Middle frontal gyrus (tissue), 1 donor: ENCODE data around the gene CHN2.

ENCODE experiments used
- DNase-seq: peaks from one replicate; pipeline ENCODE4 v3.0.0-alpha.2; 2015; ENCODE audit warnings: low spot score; ENCODE audit errors: extremely low spot score

The CHN2 gene

DNA sequence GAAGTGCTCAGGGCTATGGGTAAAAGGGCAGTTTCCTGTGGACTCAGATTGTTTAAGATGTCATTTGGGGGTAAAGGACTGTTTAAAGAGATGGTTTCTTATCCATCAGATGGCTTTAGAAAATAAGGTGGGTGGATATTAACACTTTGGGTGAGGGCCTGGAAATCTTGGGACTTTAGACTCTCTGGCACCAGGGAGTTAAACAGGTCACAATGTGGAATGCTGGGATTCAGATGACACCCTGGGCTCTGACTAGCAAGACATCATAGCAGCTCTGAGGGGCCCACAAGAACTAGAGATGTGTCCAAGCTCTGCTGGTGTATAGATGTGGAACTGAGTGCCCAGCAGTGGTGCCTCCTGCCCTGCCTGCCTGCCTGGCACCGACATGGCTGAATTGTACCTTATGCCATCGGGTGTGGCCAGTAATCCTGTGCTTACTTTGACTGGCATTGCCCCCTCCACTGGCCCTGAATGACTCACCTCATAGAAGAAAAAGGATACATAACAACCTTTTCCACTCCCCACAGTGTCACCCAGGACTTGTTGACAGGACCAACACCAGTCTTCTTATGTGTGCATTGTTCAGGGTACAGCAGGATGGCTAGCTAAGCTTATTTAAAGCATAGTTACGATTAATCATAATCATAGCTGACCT is 269.1 kb downstream of the CHN2 start:
- no peak for DNase-seq

DNA sequence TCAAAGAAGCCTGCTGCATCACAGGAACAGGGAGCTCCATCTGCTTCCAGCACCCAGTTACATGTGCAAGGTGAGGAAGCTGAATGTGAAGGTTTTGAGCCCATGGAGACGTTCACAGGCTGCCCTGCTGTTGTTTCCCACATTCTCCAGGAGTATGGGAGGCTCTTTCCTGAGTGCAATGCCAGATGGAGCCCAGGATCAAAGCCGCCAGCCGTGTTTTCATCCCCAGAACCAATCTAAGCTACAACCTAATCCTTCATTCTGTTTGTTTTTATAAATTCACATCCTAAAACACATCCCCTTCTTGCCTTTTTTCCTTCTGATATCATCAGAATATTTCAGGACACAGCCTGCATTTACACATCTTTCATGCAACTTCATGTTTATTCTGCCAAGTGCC is 270.2 kb downstream of the CHN2 start:
- no peak for DNase-seq

GRCh38 chr7:29467193-29467926 is 272.8 kb downstream of the CHN2 start:
- no peak for DNase-seq

DNA sequence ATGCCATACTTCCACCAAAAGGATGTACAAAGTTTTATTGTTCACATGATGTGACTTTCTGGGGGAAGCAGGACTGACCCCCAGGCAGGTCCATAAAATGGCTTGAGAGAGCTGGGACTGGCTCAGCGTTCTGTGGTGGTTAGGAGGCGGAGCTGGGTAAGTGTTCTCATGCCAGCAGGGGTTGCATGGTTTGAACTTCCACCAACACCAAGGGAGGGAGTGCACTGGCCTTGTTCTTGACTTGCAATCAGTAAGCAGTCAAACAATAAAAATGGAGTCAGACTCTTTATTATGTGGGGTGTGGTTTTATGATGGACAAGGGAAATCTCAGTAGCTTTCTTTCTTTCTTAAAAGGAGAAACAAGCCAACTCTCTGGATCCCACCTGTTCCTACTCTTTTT is 273.6 kb downstream of the CHN2 start:
- no peak for DNase-seq

- DNase-seq: no peak
Observed at GRCh38 chr7:29469281-29469680, 274.7 kb downstream of the CHN2 start.

- no peak for DNase-seq
Observed at GRCh38 chr7:29469976-29470557, 275.5 kb downstream of the CHN2 start.

- DNase-seq: no peak
Observed at GRCh38 chr7:29471444-29472138, 277.0 kb downstream of the CHN2 start.

GRCh38 chr7:29476916-29477315 is 282.3 kb downstream of the CHN2 start:
- DNase-seq: no peak

GRCh38 chr7:29478226-29478625 is 283.7 kb downstream of the CHN2 start:
- DNase-seq: no peak

- no peak for DNase-seq
Observed at GRCh38 chr7:29478687-29479240, 284.2 kb downstream of the CHN2 start.

- DNase-seq: peak; percentile 14
Observed at GRCh38 chr7:29479301-29480200, 285.0 kb downstream of the CHN2 start.

DNA sequence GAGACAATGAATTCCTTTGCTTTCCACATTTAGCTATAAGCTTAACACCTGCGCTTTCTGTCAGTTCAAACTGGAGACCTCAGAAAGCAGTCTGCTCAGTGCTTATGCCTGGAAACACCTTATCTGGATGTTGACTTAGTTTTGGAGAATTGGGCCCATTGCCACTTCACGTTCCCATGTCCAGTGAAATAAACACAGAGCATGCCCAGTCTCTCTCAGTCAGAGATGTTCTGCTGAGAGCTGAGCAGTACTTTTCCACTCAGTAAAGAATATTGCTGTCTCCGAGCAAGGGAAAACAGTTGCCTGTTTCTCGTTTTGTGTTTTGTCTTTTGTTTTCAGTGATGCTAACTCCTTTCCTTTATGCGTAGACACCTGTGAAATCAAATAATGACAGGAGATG is 285.9 kb downstream of the CHN2 start:
- DNase-seq: peak; percentile 66

DNA sequence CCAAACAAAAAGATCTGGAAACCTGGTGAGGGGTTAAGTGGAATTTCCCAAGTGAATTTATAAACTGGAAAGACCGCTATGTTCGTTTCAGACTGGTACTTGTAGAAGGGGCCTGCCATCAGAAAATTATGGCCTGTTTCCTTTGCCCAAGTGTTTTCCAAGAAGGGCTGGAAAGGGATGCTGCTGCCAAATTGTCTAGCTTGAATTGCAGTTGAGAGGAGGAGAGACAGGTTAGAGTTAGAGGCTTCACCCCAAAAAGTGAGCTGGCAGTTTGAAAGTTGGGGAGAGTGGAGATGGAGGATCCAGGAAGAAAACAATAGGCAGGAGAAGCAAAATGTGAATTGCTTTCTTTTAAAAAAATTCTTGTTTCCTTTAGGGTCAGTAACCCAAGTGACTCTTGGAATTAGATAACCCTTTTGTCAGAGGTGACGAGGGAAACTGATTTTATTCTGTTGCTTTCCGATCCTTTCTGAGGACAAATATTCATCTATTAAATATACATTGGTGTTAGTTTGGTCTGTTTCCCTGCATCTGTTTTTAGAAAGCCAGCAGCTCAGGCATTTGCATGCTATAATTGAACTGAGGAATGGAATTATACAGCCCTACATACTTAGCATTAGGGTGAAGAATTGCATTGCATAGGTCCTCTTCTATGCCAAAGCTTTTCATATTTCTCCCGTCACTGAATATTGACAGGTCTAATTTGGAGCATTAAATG is 286.5 kb downstream of the CHN2 start:
- DNase-seq: peak; percentile 20

DNA sequence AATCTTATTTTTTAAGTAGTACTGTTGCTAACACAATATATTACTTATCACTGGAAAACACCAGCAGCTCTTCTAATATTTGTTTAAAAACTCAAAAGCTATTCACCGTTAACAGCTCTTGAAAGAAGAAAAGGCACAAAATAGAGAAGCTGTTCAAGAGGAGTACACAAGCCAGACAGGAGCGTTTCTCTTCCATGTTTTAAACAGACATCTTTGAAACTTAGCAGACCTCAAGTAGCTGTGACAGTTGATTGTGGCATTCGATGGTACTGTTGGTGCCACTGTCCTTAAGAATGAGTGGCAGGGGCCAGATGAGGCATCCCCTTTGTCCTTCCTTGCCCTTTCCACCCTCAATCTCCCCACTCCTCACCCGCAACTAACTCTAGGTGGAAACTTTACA is 287.5 kb downstream of the CHN2 start:
- no peak for DNase-seq

GRCh38 chr7:29483219-29484104 is 288.9 kb downstream of the CHN2 start:
- DNase-seq: peak; percentile 42

DNA sequence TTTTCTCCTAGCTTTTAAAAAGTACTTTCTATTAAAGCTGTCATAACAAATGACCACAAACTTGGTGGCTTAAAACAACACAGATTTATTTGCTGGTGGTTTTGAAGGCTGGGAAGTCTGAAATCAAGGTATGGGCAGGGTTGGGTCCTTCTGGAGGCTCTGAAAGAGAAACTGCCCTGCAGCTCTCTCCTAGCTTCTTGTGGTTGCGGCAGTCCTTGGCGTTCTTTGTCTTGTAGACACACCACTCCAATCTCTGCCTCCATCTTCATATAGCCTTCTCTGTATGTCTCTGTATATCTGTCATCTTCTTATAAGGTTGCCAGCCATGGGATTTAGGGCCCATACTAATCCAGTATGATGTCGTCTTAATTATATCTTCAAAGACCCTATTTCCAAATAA is 289.7 kb downstream of the CHN2 start:
- DNase-seq: no peak

DNA sequence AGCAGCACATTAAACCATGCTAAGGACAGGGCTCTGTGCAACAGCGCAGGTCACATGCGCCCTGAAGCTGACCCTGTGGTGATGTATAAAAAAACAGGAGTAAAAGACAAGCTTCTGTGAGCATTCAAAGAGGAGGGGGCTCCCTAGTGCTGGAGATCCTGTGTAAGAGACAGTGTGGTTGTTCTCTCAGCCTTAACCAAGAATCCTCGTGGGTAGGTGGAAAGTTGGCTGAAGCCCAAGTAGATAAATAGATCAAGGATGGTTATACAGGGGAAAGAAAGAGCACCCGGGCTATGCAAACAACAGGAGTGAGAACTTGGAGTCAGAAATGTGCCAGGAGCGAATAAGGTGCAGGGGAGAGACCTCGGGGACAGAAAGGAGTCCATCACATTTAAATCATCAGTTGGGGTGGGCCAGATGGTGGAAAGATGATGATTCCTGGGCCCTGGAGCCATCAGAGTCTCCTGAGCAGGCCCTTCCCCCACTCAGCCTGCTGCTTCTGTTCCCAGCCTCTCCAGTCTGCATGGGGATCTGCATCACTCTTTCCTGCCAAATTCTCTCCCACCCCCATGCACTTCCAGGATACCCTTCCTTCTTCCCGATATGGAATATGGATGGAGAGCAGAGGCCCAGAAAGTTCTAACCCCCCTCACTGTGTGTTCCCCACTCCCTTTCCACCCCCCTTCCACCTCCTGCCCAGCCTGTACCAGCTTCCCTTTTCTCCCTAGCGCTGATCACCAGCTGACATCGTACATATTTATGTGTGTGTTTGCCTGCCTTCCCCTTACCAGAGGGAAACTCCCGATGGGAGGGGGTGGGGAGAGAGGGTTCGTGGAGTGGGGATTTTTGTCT is 291.0 kb downstream of the CHN2 start:
- DNase-seq: no peak

GRCh38 chr7:29486191-29486700 is 291.7 kb downstream of the CHN2 start:
- DNase-seq: no peak
